Liver (tissue), 3 donors: ENCODE measurements around the gene C16orf89.

Experiments used
- EGR1 ChIP-seq, 2 donors: IDR thresholded peaks; 2 replicates each; pipeline ENCODE4 v1.6.1; 2016 to 2018; ENCODE audit warnings: antibody characterized with exemption in 2 of 2, low read depth in 2 of 2
- FOXA1 ChIP-seq: IDR thresholded peaks from 2 replicates; pipeline ENCODE4 v1.6.1; 2016; ENCODE audit warnings: antibody characterized with exemption
- GABPA ChIP-seq, 2 donors: IDR thresholded peaks in 1 of 2; conservative IDR thresholded peaks in 1 of 2; 2 replicates each; pipeline ENCODE4 v1.6.1; 2016; ENCODE audit warnings: antibody characterized with exemption in 2 of 2, mild to moderate bottlenecking in 1 of 2, moderate library complexity in 1 of 2
- HNF4G ChIP-seq: IDR thresholded peaks from 2 replicates; pipeline ENCODE4 v1.6.1; 2016; ENCODE audit warnings: antibody characterized with exemption
- RXRA ChIP-seq, 2 donors: IDR thresholded peaks; 2 replicates each; pipeline ENCODE4 v1.6.1; 2017 to 2018; ENCODE audit warnings: antibody characterized with exemption in 2 of 2, mild to moderate bottlenecking in 1 of 2
- TF ChIP-seq, protein P1 (sequence below): IDR thresholded peaks from 2 replicates; pipeline ENCODE4 v1.6.1; 2016; ENCODE audit warnings: antibody characterized with exemption, mild to moderate bottlenecking
- TF ChIP-seq, protein P2 (sequence below): fragments of 150-350 bp; IDR thresholded peaks from 2 replicates; pipeline ENCODE4 v1.5.1; 2017; ENCODE audit warnings: improper control_type of control experiment, low read depth, low read length; ENCODE audit not compliant: missing input control
- TF ChIP-seq, protein P3 (sequence below): IDR thresholded peaks from 2 replicates; pipeline ENCODE4 v1.6.1; 2016; ENCODE audit warnings: antibody characterized with exemption
- donor health status: healthy.
- donor health status: healthy.

DNA sequence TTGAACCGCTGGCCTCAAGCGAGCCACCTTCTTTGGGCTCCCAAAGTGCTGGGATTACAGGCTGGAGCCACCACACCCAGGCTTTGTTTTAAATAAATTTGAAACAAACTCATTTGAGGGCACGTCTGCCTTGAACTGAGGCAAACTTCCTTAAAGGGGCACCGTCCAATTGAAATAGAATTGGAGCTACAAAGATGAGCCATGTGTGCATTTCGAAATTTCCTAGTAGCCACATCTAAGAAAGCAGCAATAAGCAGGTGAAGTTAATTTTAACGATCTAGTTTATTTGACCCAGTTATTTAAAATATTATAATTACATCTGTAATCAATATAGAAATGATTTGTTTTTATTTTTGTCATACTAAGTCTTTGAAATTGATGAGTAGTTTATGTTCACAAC, 755 bp upstream of the C16orf89 start:
- TF ChIP-seq, protein P1, sequence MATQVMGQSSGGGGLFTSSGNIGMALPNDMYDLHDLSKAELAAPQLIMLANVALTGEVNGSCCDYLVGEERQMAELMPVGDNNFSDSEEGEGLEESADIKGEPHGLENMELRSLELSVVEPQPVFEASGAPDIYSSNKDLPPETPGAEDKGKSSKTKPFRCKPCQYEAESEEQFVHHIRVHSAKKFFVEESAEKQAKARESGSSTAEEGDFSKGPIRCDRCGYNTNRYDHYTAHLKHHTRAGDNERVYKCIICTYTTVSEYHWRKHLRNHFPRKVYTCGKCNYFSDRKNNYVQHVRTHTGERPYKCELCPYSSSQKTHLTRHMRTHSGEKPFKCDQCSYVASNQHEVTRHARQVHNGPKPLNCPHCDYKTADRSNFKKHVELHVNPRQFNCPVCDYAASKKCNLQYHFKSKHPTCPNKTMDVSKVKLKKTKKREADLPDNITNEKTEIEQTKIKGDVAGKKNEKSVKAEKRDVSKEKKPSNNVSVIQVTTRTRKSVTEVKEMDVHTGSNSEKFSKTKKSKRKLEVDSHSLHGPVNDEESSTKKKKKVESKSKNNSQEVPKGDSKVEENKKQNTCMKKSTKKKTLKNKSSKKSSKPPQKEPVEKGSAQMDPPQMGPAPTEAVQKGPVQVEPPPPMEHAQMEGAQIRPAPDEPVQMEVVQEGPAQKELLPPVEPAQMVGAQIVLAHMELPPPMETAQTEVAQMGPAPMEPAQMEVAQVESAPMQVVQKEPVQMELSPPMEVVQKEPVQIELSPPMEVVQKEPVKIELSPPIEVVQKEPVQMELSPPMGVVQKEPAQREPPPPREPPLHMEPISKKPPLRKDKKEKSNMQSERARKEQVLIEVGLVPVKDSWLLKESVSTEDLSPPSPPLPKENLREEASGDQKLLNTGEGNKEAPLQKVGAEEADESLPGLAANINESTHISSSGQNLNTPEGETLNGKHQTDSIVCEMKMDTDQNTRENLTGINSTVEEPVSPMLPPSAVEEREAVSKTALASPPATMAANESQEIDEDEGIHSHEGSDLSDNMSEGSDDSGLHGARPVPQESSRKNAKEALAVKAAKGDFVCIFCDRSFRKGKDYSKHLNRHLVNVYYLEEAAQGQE: no peak
- TF ChIP-seq, protein P2, sequence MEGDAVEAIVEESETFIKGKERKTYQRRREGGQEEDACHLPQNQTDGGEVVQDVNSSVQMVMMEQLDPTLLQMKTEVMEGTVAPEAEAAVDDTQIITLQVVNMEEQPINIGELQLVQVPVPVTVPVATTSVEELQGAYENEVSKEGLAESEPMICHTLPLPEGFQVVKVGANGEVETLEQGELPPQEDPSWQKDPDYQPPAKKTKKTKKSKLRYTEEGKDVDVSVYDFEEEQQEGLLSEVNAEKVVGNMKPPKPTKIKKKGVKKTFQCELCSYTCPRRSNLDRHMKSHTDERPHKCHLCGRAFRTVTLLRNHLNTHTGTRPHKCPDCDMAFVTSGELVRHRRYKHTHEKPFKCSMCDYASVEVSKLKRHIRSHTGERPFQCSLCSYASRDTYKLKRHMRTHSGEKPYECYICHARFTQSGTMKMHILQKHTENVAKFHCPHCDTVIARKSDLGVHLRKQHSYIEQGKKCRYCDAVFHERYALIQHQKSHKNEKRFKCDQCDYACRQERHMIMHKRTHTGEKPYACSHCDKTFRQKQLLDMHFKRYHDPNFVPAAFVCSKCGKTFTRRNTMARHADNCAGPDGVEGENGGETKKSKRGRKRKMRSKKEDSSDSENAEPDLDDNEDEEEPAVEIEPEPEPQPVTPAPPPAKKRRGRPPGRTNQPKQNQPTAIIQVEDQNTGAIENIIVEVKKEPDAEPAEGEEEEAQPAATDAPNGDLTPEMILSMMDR: no peak
- no peak for TF ChIP-seq FOXA1
- TF ChIP-seq, protein P3, sequence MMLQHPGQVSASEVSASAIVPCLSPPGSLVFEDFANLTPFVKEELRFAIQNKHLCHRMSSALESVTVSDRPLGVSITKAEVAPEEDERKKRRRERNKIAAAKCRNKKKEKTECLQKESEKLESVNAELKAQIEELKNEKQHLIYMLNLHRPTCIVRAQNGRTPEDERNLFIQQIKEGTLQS: no peak
- TF ChIP-seq GABPA (IDR thresholded peaks at IDR 0.05 in 1 of 2, conservative IDR thresholded peaks at IDR 0.05 in 1 of 2): no peak
- TF ChIP-seq EGR1 (IDR thresholded peaks at IDR 0.05; ENCODE audit: low read depth in 2 of 2): no peak
- no peak for TF ChIP-seq RXRA (IDR thresholded peaks at IDR 0.05)
- TF ChIP-seq HNF4G: no peak
